Stomach smooth muscle (tissue), 2 donors: Measurements from ENCODE around the gene HJV.

Experiments used
- H3K27ac ChIP-seq: one replicate; pipeline ENCODE4 v1.7.0; 2013; ENCODE audit warnings: mild to moderate bottlenecking, low read length, inconsistent platforms
- H3K27me3 ChIP-seq, 2 donors: one replicate each; pipeline ENCODE4 v1.7.0; 2013; ENCODE audit warnings: low read length in 2 of 2; ENCODE audit not compliant: insufficient read depth in 2 of 2, control insufficient read depth in 1 of 2
- H3K36me3 ChIP-seq, 2 donors: one replicate each; pipeline ENCODE4 v1.7.0; 2013; ENCODE audit warnings: low read length in 2 of 2; ENCODE audit not compliant: control insufficient read depth in 2 of 2, insufficient read depth in 2 of 2
- H3K4me1 ChIP-seq: one replicate; pipeline ENCODE4 v1.7.0; 2013; ENCODE audit warnings: low read length; ENCODE audit not compliant: control insufficient read depth, insufficient read depth
- H3K4me3 ChIP-seq, 2 donors: one replicate each; pipeline ENCODE4 v1.7.0; 2013; ENCODE audit warnings: low read length in 2 of 2
- H3K9ac ChIP-seq, 2 donors: one replicate each; pipeline ENCODE4 v1.7.0; 2013; ENCODE audit warnings: low read length in 2 of 2, mild to moderate bottlenecking in 1 of 2
- H3K9me3 ChIP-seq, 2 donors: one replicate each; pipeline ENCODE4 v1.7.0; 2013; ENCODE audit warnings: low read length in 2 of 2; ENCODE audit not compliant: control insufficient read depth in 2 of 2
- donor health status: healthy.
- donor health status: Pancreatic carcinoma.

Gene HJV

GRCh38 chr1:145972580-145972979, 49.0 kb downstream of the HJV start:
- Histone ChIP-seq H3K27me3 (no peaks in the 10 kb centered on the region), H3K9ac (no peak overlapping the region), H3K9me3 (peaks cover 0 to under 1% of the 10 kb centered on the region in 2 donors), H3K4me1 (peaks cover 7% of the 10 kb centered on the region), H3K4me3 (no peak overlapping the region), H3K27ac (no peak overlapping the region), H3K36me3 (peaks cover 0 to 6% of the 10 kb centered on the region in 2 donors)
